Measurements from ENCODE around the gene SPINT1.

DNA sequence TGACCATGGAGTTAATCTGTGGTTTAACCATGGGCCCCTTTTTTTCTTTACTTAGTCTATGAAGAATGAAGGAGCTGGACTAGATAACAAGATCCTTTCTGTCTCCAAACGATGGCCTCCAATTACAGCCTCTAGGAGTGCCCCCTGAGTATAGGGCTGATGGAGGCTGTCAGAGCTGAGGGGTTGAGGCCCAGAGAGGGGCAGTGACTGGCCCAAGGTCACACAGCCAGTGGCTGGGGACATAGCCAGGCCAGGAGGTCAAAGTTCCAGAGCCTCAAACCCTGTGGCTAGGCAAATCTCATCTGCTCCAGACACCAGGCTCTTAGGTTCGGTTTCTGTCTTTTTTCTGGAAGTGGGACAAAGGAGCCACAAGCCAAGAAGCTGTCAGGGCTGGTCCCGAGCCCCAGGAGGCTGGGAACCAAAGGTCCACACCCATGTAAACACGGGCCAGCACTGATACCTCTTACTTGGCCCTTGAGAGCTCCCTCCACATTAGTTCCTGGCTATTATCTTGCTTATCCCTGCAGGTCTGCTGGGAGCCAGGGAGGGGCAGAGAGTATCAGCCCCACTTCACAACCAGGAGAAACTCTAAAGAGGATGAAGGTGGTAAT, 19.9 kb downstream of the SPINT1 start:
- TF ChIP-seq POLR2A (IDR thresholded peaks at IDR 0.05; ENCODE audit: low read depth, low read length) (no peak), TAF1 (IDR thresholded peaks at IDR 0.05; ENCODE audit: borderline replicate concordance, low read depth, low read length) (no peak), POLR2AphosphoS5 (IDR thresholded peaks at IDR 0.05; ENCODE audit: low read depth, low read length) (no peak)

All from GM12892 (cell line).